HepG2 (cell line): Measurements from ENCODE around the gene SMAD2. TPM values are rescaled to one million over a fixed set of nuclear protein-coding genes. Genes with fewer than 3 reads are reported as not detected.
A peak's percentile ranks its signal among the peaks of the same experiment; 100 is the strongest.

Experiments
- ATAC-seq: fragments of 200-7000 bp; cut with Tn5 transposase; 3 replicates; pipeline ENCODE4 v1.9.1; 2020; ENCODE audit warnings: mild to moderate bottlenecking, moderate library complexity
- BruUV-seq: library from RNA; stranded (reverse); fragments of 400-500 nt; replicated peaks from 2 replicates; lab custom pipeline; 2021; lab: Mats Ljungman, UMichigan
- CTCF ChIA-PET: fragments of 300-600 bp; formaldehyde crosslinking; extraction: SDS; loops from one replicate; lab custom pipeline; 2021; ENCODE audit warnings: low total read pairs, inconsistent platforms, low intra/inter-chr PET ratio; lab: Yijun Ruan, JAX
- POLR2A ChIA-PET: fragments of 350-600 bp; sonication (Branson Sonifier 250); formaldehyde crosslinking; loops from one replicate; lab custom pipeline; 2020; ENCODE audit warnings: antibody characterized with exemption, inconsistent platforms; lab: Yijun Ruan, JAX
- DNase-seq: peaks from one replicate; pipeline ENCODE4 v3.0.0-alpha.2; 2015; ENCODE audit warnings: low spot score
- FAIRE-seq: peaks from 3 replicates; lab custom pipeline; 2011; peaks lifted over from hg19 to GRCh38; lab: Jason Lieb, UNC
- H2AFZ ChIP-seq: one replicate; pipeline ENCODE4 v1.6.1; 2011; ENCODE audit warnings: low read length, inconsistent platforms
- H3K27ac ChIP-seq: fragments of 300-600 bp; 3 replicates; pipeline ENCODE4 v1.8.0; 2011; ENCODE audit warnings: mixed run types, mild to moderate bottlenecking, mixed read lengths, low read length, inconsistent platforms; ENCODE audit not compliant: insufficient read depth; ENCODE audit errors: extremely low read length
- H3K27me3 ChIP-seq, 2 experiments: fragments of 200-600 bp in 1 of 2; 2 replicates in 1 of 2; 3 replicates in 1 of 2; pipeline versions ENCODE4 v1.6.0 to v1.8.0; 2011; ENCODE audit warnings: low read length in 2 of 2, mild to moderate bottlenecking in 2 of 2, moderate library complexity in 2 of 2, inconsistent platforms in 1 of 2; ENCODE audit not compliant: insufficient read depth in 2 of 2, control insufficient read depth in 1 of 2
- H3K36me3 ChIP-seq, 2 experiments: fragments of 200-600 bp in 1 of 2; replicated peaks in 1 of 2; 2 replicates in 1 of 2; 3 replicates in 1 of 2; pipeline versions ENCODE4 v1.5.1 to v1.8.0; 2011; ENCODE audit warnings: low read length in 2 of 2, inconsistent platforms in 1 of 2; ENCODE audit not compliant: insufficient read depth in 2 of 2, control insufficient read depth in 1 of 2
- H3K4me1 ChIP-seq: 2 replicates; pipeline ENCODE4 v1.5.1; 2012; ENCODE audit warnings: low read length, inconsistent platforms; ENCODE audit not compliant: insufficient read depth
- H3K4me2 ChIP-seq: 2 replicates; pipeline ENCODE4 v1.6.0; 2011; ENCODE audit warnings: low read depth, low read length, inconsistent platforms
- H3K4me3 ChIP-seq, 3 experiments: fragments of 200-600 bp in 1 of 3; sonication (generic), shearing (Covaris generic) in 1 of 3; replicated peaks in 1 of 3; 2 replicates each; pipeline ENCODE4 v1.5.1; 2011 to 2016; ENCODE audit warnings: low read length in 3 of 3, inconsistent platforms in 2 of 3, low read depth in 2 of 3, mild to moderate bottlenecking in 2 of 3, control low read depth in 1 of 3, mixed read lengths in 1 of 3; ENCODE audit not compliant: insufficient read depth in 1 of 3
- H3K79me2 ChIP-seq: one replicate; pipeline ENCODE4 v1.6.1; 2011; ENCODE audit warnings: low read length, inconsistent platforms; ENCODE audit not compliant: insufficient read depth
- H3K9ac ChIP-seq: 2 replicates; pipeline ENCODE4 v1.6.0; 2011; ENCODE audit warnings: mild to moderate bottlenecking, low read depth, low read length, inconsistent platforms; ENCODE audit not compliant: insufficient read depth
- H3K9me3 ChIP-seq: 2 replicates; pipeline ENCODE4 v1.5.1; 2012; ENCODE audit warnings: mild to moderate bottlenecking, low read length
- H4K20me1 ChIP-seq: 2 replicates; pipeline ENCODE4 v1.6.0; 2011; ENCODE audit warnings: inconsistent platforms, mild to moderate bottlenecking, low read length, moderate library complexity; ENCODE audit not compliant: insufficient read depth
- AHR ChIP-seq: IDR thresholded peaks from 2 replicates; pipeline ENCODE4 v1.6.1; 2018; ENCODE audit warnings: missing genetic modification reagents, missing compliant biosample characterization
- GTF3A ChIP-seq: sonication (generic); formaldehyde crosslinking; conservative IDR thresholded peaks from 2 replicates; pipeline ENCODE4 v1.4.0; 2020; ENCODE audit warnings: mild to moderate bottlenecking, missing genetic modification reagents
- KAT7 ChIP-seq: IDR thresholded peaks from 2 replicates; pipeline ENCODE4 v1.6.1; 2018; ENCODE audit warnings: borderline replicate concordance, missing compliant biosample characterization
- NR2F6 ChIP-seq, 2 experiments: IDR thresholded peaks; 2 replicates each; pipeline ENCODE4 v1.6.1; 2016; ENCODE audit warnings: antibody characterized with exemption in 1 of 2, mild to moderate bottlenecking in 1 of 2
- PAX8 ChIP-seq: sonication (generic); formaldehyde crosslinking; IDR thresholded peaks from 2 replicates; pipeline ENCODE4 v1.8.0; 2022; ENCODE audit warnings: mild to moderate bottlenecking, missing genetic modification reagents, borderline replicate concordance
- RBM22 ChIP-seq: fragments of 200-400 bp; formaldehyde crosslinking; optimal IDR thresholded peaks from 2 replicates; pipeline ENCODE3; 2017; ENCODE audit warnings: mild to moderate bottlenecking, low read length, moderate library complexity
- SMAD9 ChIP-seq: sonication (generic); formaldehyde crosslinking; IDR thresholded peaks from 2 replicates; pipeline ENCODE4 v1.5.1; 2020; ENCODE audit warnings: mild to moderate bottlenecking, missing genetic modification reagents
- SP4 ChIP-seq: sonication (generic); formaldehyde crosslinking; IDR thresholded peaks from 2 replicates; pipeline ENCODE4 v1.8.1; 2023; ENCODE audit warnings: mild to moderate bottlenecking, missing genetic modification reagents
- ZNF354B ChIP-seq: sonication (generic); formaldehyde crosslinking; IDR thresholded peaks from 2 replicates; pipeline ENCODE4 v1.8.0; 2022; ENCODE audit warnings: mild to moderate bottlenecking, missing genetic modification reagents
- ZNF503 ChIP-seq: sonication (generic); formaldehyde crosslinking; IDR thresholded peaks from 2 replicates; pipeline ENCODE4 v1.4.0; 2020; ENCODE audit warnings: missing genetic modification reagents
- ZNF691 ChIP-seq: sonication (generic); formaldehyde crosslinking; IDR thresholded peaks from 2 replicates; pipeline ENCODE4 v1.4.0; 2020; ENCODE audit warnings: missing genetic modification reagents, low read depth, mild to moderate bottlenecking, borderline replicate concordance
- ZNF780A ChIP-seq: sonication (generic); formaldehyde crosslinking; IDR thresholded peaks from 2 replicates; pipeline ENCODE4 v1.8.0; 2022; ENCODE audit warnings: mild to moderate bottlenecking, missing genetic modification reagents, moderate library complexity
- ZNF891 ChIP-seq: sonication (generic); formaldehyde crosslinking; IDR thresholded peaks from 2 replicates; pipeline ENCODE4 v1.5.0; 2020; ENCODE audit warnings: mild to moderate bottlenecking, missing genetic modification reagents
- WGBS: methylation state at CpG from one replicate; pipeline ENCODE4 v1.1.6; 2017; ENCODE audit warnings: low lambda C conversion rate; 5-methylcytosine and 5-hydroxymethylcytosine counted together
- in situ Hi-C: cut with HindIII; loops from 2 replicates; pipeline ENCODE4 v1.10.0; 2017; ENCODE audit warnings: low pct_unique_long_range_greater_than_20kb; ENCODE audit not compliant: extremely low pct_ligation_motif_present
- intact Hi-C: fragments of 100-400 bp; cut with micrococcal nuclease; formaldehyde crosslinking; loops from one replicate; pipeline ENCODE4 v1.10.0; 2022; ENCODE audit not compliant: unreplicated experiment
- polyA plus RNA-seq, 8 experiments: library from polyadenylated mRNA; depleted of rRNA in 3 of 8; stranded (reverse) in 7 of 8; unstranded in 1 of 8; fragments of >200 nt; fragmentation: Illumina TruSeq in 4 of 8; extraction: Trizol in 4 of 8; gene quantifications; 2 replicates each; pipeline versions ENCODE4 v1.2.1 to v1.2.3, GENCODE V29; 2011 to 2016; ENCODE audit warnings: low read depth in 4 of 8, missing spikeins in 1 of 8, mixed read lengths in 1 of 8; ENCODE audit not compliant: insufficient read depth in 1 of 8
- total RNA-seq, 5 experiments: library from RNA; depleted of rRNA; stranded (reverse); fragments of >200 nt; fragmentation: Illumina TruSeq; extraction: Trizol; gene quantifications; 2 replicates each; pipeline ENCODE4 v1.2.3, GENCODE V29; 2016; ENCODE audit warnings: low read depth in 1 of 5

The SMAD2 gene
- total and polyA plus RNA-seq, 2 of the 13 experiments (the other 11 are each of a cell fraction or from before 2014, with no cell fraction given), result 40.2 to 96.2 TPM

- ChIA-PET CTCF (no interaction called here), POLR2A (interaction anchor here (1.8 kb wide), 1 partner anchor 8 kb away, joined by 5 read pairs; no protein-coding TSS in a partner anchor)
- no peaks in the 10 kb centered on the region for H3K9me3 ChIP-seq
- peak overlapping the region; percentile 73 for H3K4me2 ChIP-seq
- ATAC-seq (no peak), FAIRE-seq (peak; percentile 55), DNase-seq (no peak)
- peaks cover 60% of the 10 kb centered on the region for H3K4me1 ChIP-seq
- peaks cover 11% of the 10 kb centered on the region; the same call in 1 of the 2 replicates for H4K20me1 ChIP-seq
- BruUV-seq, result no TSS peak
- no peak overlapping the region for H2AFZ ChIP-seq
- TF ChIP-seq SMAD9 (CRISPR knock-in tag), result no peak
- 0 out of 2 replicates have a peak, but pooled peaks have one; percentile 11 for TF ChIP-seq NR2F6 (IDR thresholded peaks at IDR 0.05)
- TF ChIP-seq NR2F6 (CRISPR knock-in tag; IDR thresholded peaks at IDR 0.05), result no peak
- H3K9ac ChIP-seq, result peak overlapping the region; percentile 88; the same call in 1 of the 2 replicates
- H3K36me3 ChIP-seq, result no peaks in the 10 kb centered on the region
- in situ Hi-C loops, result no loop called here
- H3K79me2 ChIP-seq, result peaks cover 58% of the 10 kb centered on the region
- peak overlapping the region; percentile 15 for H3K27ac ChIP-seq
- peak overlapping the region; percentile 85 to 87 (median 86); a peak in 5 of 6 replicates for H3K4me3 ChIP-seq
- intact Hi-C loops, result no loop called here
- no peaks in the 10 kb centered on the region for H3K27me3 ChIP-seq
- 9% methylated on average over 3 of the region's 3 CpGs for WGBS
Observed at GRCh38 chr18:47928466-47928865, 2.0 kb downstream of the SMAD2 start.

- no peaks in the 10 kb centered on the region for H3K36me3 ChIP-seq
- peaks cover 80% of the 10 kb centered on the region for H3K79me2 ChIP-seq
- peaks cover 63% of the 10 kb centered on the region for H3K4me1 ChIP-seq
- TF ChIP-seq ZNF354B (no peak), ZNF780A (CRISPR knock-in tag) (no peak), ZNF891 (CRISPR knock-in tag) (no peak), ZNF691 (CRISPR knock-in tag) (no peak), GTF3A (CRISPR knock-in tag) (no peak), AHR (CRISPR knock-in tag) (no peak), RBM22 (no peak), PAX8 (CRISPR knock-in tag) (no peak), KAT7 (CRISPR knock-in tag) (no peak), SP4 (no peak), ZNF503 (CRISPR knock-in tag) (no peak)
- no peak overlapping the region for H2AFZ ChIP-seq
- H3K4me3 ChIP-seq, result no peak overlapping the region
- FAIRE-seq, result no peak
- no TSS peak for BruUV-seq
- H4K20me1 ChIP-seq, result peaks cover 11% of the 10 kb centered on the region; the same call in 1 of the 2 replicates
- H3K27me3 ChIP-seq, result no peaks in the 10 kb centered on the region
- DNase-seq, result no peak
- ChIA-PET CTCF (no interaction called here), POLR2A (no interaction called here)
- no peaks in the 10 kb centered on the region for H3K9me3 ChIP-seq
- WGBS, result 88% methylated on average over 2 of the region's 2 CpGs
- intact Hi-C loops, result loop anchor here (1.0 kb wide), 1 partner anchor 55 kb away; no protein-coding TSS in a partner anchor
- in situ Hi-C loops, result no loop called here
- H3K27ac ChIP-seq, result no peak overlapping the region
- ATAC-seq, result no peak
- H3K4me2 ChIP-seq, result no peak overlapping the region
- no peak overlapping the region for H3K9ac ChIP-seq
Observed at GRCh38 chr18:47926101-47926850, 4.2 kb downstream of the SMAD2 start.
